Cardiac atrium fibroblast (primary cell): ENCODE results near the gene CADPS. TPM values are rescaled to one million over a fixed set of nuclear protein-coding genes. Genes with fewer than 3 reads are reported as not detected.

Experiments
- total RNA-seq: library from RNA; depleted of rRNA; stranded (reverse); fragments of >200 nt; gene quantifications from 2 replicates; pipeline ENCODE4 v1.2.3, GENCODE V29; 2015

The CADPS gene
- total RNA-seq = not detected in 2 replicates

DNA sequence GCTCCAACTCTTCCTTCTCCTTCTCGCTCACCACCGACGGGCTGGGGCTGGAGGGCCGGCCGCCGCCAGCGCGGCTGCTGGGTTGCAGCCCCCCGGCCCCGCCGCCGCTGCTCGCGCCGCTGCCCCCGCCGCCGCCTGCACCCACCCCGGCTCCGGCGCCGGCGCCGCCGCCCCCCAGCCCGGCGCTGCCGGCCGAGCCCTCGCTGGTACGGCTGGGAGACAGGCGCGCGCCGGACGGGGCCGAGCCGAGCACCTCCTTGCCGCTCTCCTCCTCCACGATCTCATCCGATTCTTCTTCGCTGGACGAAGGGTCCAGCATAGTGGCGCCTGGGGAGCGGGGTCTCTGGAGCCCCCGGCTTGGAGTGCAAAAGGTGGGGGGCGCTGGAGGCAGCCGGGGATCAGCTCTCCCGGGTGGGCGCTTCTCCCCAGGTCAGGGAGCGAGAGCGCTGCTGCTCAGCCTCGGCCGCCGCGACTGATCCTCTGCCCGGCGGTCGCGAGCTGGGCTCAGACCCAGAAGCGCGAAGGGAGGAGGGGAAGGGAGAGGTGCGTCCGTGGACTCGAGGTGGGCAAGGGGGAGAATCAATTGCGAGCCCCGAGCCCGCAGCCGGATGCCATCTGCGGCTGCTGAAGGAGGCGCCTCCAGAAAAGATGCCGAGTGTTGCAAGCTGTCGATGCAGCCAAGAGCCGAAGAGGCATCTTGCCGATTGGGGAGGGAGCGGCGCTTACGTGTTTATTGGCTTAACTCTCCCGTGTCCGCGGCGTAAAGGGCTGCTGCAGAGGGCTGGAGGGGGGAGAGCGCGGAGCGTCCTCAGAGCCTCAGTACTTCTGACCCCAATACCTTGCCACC lies at the start of gene CADPS:
Gene CADPS, minus strand, starts transcription at position 706 of the 847 bp plus-strand sequence. Its CDS starts 387 bp downstream, at position 319.

DNA sequence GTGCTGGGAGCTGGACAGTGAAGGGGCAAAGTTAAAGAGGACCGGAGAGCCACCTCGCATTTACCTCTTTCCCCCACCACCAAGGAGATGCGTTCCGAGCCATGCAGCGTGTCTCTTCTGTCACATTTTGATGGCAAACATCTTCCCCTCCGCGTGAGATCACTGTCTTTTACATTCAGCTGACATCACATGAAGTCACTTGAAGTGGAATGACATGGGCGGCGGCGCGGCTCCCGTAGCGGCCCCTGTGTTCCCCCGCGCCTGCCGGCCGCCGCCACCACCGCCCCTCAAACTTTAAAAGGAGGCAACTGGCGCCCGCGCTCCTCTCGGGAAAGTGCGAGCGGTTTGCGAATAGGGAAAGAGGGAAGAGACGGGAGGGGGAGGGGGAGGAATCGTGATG lies 502.0 kb downstream of the CADPS start, which contains the start of gene FEZF2:
Gene FEZF2, minus strand, starts transcription at position 336 of the 400 bp plus-strand sequence. CDS start 682 bp downstream, outside the sequence.

